ENCODE data around the gene RNU6-7. TPM values are rescaled to one million over a fixed set of nuclear protein-coding genes. Genes with fewer than 3 reads are reported as not detected.

The RNU6-7 gene
- total and polyA plus RNA-seq, 10 of the 15 experiments (the other 5 are each of a cell fraction or from before 2014, with no cell fraction given) = not detected

GRCh38 chr14:32212833-32213232, 11.0 kb downstream of the RNU6-7 start:
- no TSS peak for BruUV-seq (replicated peaks)
- no peak overlapping the region for H3K4me2 ChIP-seq (ENCODE audit: control insufficient read depth, insufficient read depth)

More at GRCh38 chr14:32212833-32213232, 11.0 kb downstream of the RNU6-7 start:
- no peaks in the 10 kb centered on the region for H3K9me3 ChIP-seq (replicated peaks; ENCODE audit: control insufficient read depth, insufficient read depth, low read length)
- TF ChIP-seq GABPA (IDR thresholded peaks at IDR 0.05; ENCODE audit: low read depth) (no peak), POU2F2 (IDR thresholded peaks at IDR 0.05; ENCODE audit: borderline replicate concordance, low read depth, low read length) (no peak), BCL11A (IDR thresholded peaks at IDR 0.05; ENCODE audit: low read depth, low read length) (no peak), MEF2A (IDR thresholded peaks at IDR 0.05; ENCODE audit: insufficient read depth, low read depth, low read length) (no peak), GATAD2B (conservative IDR thresholded peaks at IDR 0.05; ENCODE audit: low read depth) (no peak), MYC (IDR thresholded peaks at IDR 0.05; ENCODE audit: insufficient read depth, insufficient read length, insufficient replicate concordance, low read length, severe bottlenecking) (no peak), HDGF (IDR thresholded peaks at IDR 0.05) (no peak), NFYB (IDR thresholded peaks at IDR 0.05; ENCODE audit: insufficient read depth, low read depth, low read length) (no peak), USF2 (IDR thresholded peaks at IDR 0.05; ENCODE audit: borderline replicate concordance, low read depth, low read length) (no peak), IKZF1 (conservative IDR thresholded peaks at IDR 0.05) (no peak), SREBF1 (IDR thresholded peaks at IDR 0.05; ENCODE audit: low read length) (no peak), MLLT1 (IDR thresholded peaks at IDR 0.05) (no peak)
- RAD21 ChIA-PET (ENCODE audit: unreplicated experiment) = no interaction called here
- in situ Hi-C loops (cut with MboI) = no loop called here
- H3K36me3 ChIP-seq (ENCODE audit: control insufficient read depth in 2 of 2, insufficient read depth in 2 of 2, low read length in 1 of 2) = no peaks in the 10 kb centered on the region
- ATAC-seq (no peak), DNase-seq (ENCODE audit: low read depth, low spot score) (no peak), FAIRE-seq (no peak)
- no peaks in the 10 kb centered on the region for H3K4me1 ChIP-seq (ENCODE audit: control insufficient read depth, insufficient read depth, low read length)
- H3K27ac ChIP-seq (ENCODE audit: control insufficient read depth, insufficient read depth) = no peak overlapping the region
- intact Hi-C loops (cut with micrococcal nuclease; ENCODE audit: unreplicated experiment) = no loop called here
- no peak overlapping the region for H3K9ac ChIP-seq (ENCODE audit: control insufficient read depth, insufficient read depth, low read length)
- H2AFZ ChIP-seq (ENCODE audit: control insufficient read depth, low read depth, low read length) = no peak overlapping the region
- H3K4me3 ChIP-seq = no peak overlapping the region
- SMC1A ChIA-PET (ENCODE audit: uncharacterized antibody, unreplicated experiment) = interaction anchor here (0.8 to 1.1 kb wide), 2 partner anchors 9 to 38 kb away, joined by 3 read pairs; no protein-coding TSS in a partner anchor
- no peaks in the 10 kb centered on the region for H4K20me1 ChIP-seq (ENCODE audit: control insufficient read depth, insufficient read depth)
- POLR2A ChIA-PET = interaction anchor here (0.6 kb wide), 1 partner anchor 153 kb away, joined by 3 read pairs; no protein-coding TSS in a partner anchor
- no peaks in the 10 kb centered on the region for H3K79me2 ChIP-seq (ENCODE audit: control insufficient read depth, insufficient read depth, low read length)
- H3K27me3 ChIP-seq (replicated peaks in 1 of 2; ENCODE audit: control insufficient read depth in 2 of 2, insufficient read depth in 2 of 2, low read length in 1 of 2) = no peaks in the 10 kb centered on the region
- CTCF ChIA-PET = interaction anchor here (1.1 to 2.2 kb wide), 2 partner anchors 11 to 40 kb away, joined by 3 to 6 read pairs; no protein-coding TSS in a partner anchor

All from GM12878 (cell line).